ENCODE results near the gene CAMKK2.

CAMKK2 gene

DNA sequence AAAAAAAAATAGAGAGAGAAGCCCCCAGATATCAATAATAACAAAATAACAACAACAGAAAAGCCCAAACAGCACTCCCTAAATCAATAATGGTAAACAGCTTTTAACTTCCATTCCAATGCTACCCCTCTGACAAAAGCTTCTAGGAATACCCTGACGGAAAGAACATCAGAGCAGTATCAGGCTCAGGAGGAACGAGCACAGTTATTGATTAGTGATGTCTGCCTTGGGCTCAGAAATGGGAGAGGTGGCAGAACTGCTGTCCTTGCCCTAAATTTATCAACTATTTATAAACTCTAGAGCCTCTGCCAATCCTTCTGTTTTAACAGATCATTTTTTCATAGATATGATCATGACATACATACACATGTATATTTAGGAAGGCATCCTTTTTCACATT is 44.7 kb downstream of the CAMKK2 start:
- no CpG with 5 or more reads among the region's 2 CpGs for WGBS (ENCODE audit: extremely low coverage, insufficient coverage, low lambda C conversion rate)
- H3K23ac ChIP-seq (ENCODE audit: low read length), result no peak overlapping the region
- no peak for DNase-seq
- no peak overlapping the region for H2BK120ac ChIP-seq (ENCODE audit: low read depth, low read length)
- no peaks in the 10 kb centered on the region for H3K27me3 ChIP-seq (ENCODE audit: insufficient read depth, low read length, poor library complexity)
- H2BK5ac ChIP-seq (ENCODE audit: low read length), result no peak overlapping the region
- H4K5ac ChIP-seq (ENCODE audit: low read length), result no peak overlapping the region
- H3K79me1 ChIP-seq (ENCODE audit: low read length), result peaks cover 2% of the 10 kb centered on the region
- H3K4ac ChIP-seq (ENCODE audit: low read depth, low read length), result no peak overlapping the region
- no peaks in the 10 kb centered on the region for H3K79me2 ChIP-seq (ENCODE audit: control insufficient read depth, insufficient read depth, low read length)
- H3K4me1 ChIP-seq (ENCODE audit: control insufficient read depth, low read depth, low read length), result no peaks in the 10 kb centered on the region
- H3K4me3 ChIP-seq (ENCODE audit: low read length), result no peak overlapping the region
- no peak overlapping the region for H2BK15ac ChIP-seq (replicated peaks; ENCODE audit: low read depth)
- no peak overlapping the region for H4K8ac ChIP-seq (ENCODE audit: low read depth, low read length)
- H3K4me2 ChIP-seq (ENCODE audit: low read length), result no peak overlapping the region
- no peak overlapping the region for H3K27ac ChIP-seq (ENCODE audit: low read depth, low read length)
- no peak overlapping the region for H3K56ac ChIP-seq (ENCODE audit: low read length)
- no peak overlapping the region for H2AK5ac ChIP-seq (ENCODE audit: low read length)
- peaks cover 28% of the 10 kb centered on the region for H3K36me3 ChIP-seq (ENCODE audit: control insufficient read depth, insufficient read depth, low read length)
- no peak overlapping the region for H3K18ac ChIP-seq (ENCODE audit: low read length)
- no peak overlapping the region for H3K9ac ChIP-seq (ENCODE audit: low read length)

DNA sequence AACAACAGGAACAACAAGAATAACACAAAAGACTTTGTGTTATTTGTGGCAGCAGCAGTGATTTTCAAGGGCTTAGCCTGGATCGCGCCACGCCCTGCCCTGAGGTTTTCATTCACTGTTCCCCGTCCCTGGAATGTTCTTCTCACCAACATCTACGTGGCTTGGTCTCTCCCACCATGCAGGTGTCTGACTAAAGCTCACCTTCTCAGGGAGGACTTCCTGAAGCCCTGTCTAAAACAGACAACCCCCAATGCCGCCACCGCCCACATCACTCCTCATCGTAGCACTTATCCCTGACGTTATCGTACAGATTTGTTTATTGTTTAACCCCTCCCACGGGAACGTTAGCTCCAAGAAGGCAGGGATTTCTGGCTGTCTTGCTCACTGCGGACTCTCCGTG is 46.1 kb downstream of the CAMKK2 start:
- Histone ChIP-seq H3K27ac (ENCODE audit: low read depth, low read length) (no peak overlapping the region), H2AK5ac (ENCODE audit: low read length) (no peak overlapping the region), H3K79me2 (ENCODE audit: control insufficient read depth, insufficient read depth, low read length) (no peaks in the 10 kb centered on the region), H3K36me3 (ENCODE audit: control insufficient read depth, insufficient read depth, low read length) (peaks cover 27% of the 10 kb centered on the region), H2BK15ac (replicated peaks; ENCODE audit: low read depth) (no peak overlapping the region), H3K4me1 (ENCODE audit: control insufficient read depth, low read depth, low read length) (no peaks in the 10 kb centered on the region), H3K9ac (ENCODE audit: low read length) (no peak overlapping the region), H3K18ac (ENCODE audit: low read length) (no peak overlapping the region), H3K4me2 (ENCODE audit: low read length) (no peak overlapping the region), H3K4me3 (ENCODE audit: low read length) (no peak overlapping the region), H4K5ac (ENCODE audit: low read length) (no peak overlapping the region), H3K23ac (ENCODE audit: low read length) (no peak overlapping the region), H2BK120ac (ENCODE audit: low read depth, low read length) (no peak overlapping the region), H3K27me3 (ENCODE audit: insufficient read depth, low read length, poor library complexity) (no peaks in the 10 kb centered on the region), H3K4ac (ENCODE audit: low read depth, low read length) (no peak overlapping the region), H2BK5ac (ENCODE audit: low read length) (no peak overlapping the region), H3K79me1 (ENCODE audit: low read length) (peaks cover 2% of the 10 kb centered on the region), H3K56ac (ENCODE audit: low read length) (no peak overlapping the region), H4K8ac (ENCODE audit: low read depth, low read length) (no peak overlapping the region)
- no CpG with 5 or more reads among the region's 14 CpGs for WGBS (ENCODE audit: extremely low coverage, insufficient coverage, low lambda C conversion rate)
- no peak for DNase-seq

DNA sequence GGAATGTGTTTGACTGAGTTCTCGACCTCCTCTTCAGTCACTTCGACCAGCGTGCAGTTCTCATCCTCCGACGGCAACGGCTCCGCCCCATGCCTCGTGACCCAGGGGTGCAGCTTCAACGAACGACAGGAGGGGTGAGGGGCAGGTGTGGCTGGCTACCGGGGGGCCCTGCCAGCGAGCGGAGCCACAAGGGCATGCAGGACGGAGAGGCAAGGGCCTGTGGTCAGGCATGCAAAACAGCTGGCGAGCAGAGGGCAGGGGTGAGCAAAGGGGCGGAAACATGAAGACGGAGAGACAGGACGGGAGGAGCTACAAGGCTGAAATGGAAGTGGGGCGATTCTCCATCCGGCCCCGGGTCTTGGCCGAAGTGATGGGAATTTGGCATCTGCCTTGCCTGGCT is 47.9 kb downstream of the CAMKK2 start:
- H3K27me3 ChIP-seq (ENCODE audit: insufficient read depth, low read length, poor library complexity), result no peaks in the 10 kb centered on the region
- no peak overlapping the region for H3K27ac ChIP-seq (ENCODE audit: low read depth, low read length)
- H2BK15ac ChIP-seq (replicated peaks; ENCODE audit: low read depth), result no peak overlapping the region
- H2BK5ac ChIP-seq (ENCODE audit: low read length), result no peak overlapping the region
- no peak overlapping the region for H3K4ac ChIP-seq (ENCODE audit: low read depth, low read length)
- H3K79me1 ChIP-seq (ENCODE audit: low read length), result peaks cover 2% of the 10 kb centered on the region
- WGBS (ENCODE audit: extremely low coverage, insufficient coverage, low lambda C conversion rate), result no CpG with 5 or more reads among the region's 22 CpGs
- H4K8ac ChIP-seq (ENCODE audit: low read depth, low read length), result no peak overlapping the region
- H3K18ac ChIP-seq (ENCODE audit: low read length), result no peak overlapping the region
- no peaks in the 10 kb centered on the region for H3K4me1 ChIP-seq (ENCODE audit: control insufficient read depth, low read depth, low read length)
- no peak overlapping the region for H3K4me3 ChIP-seq (ENCODE audit: low read length)
- no peak overlapping the region for H3K4me2 ChIP-seq (ENCODE audit: low read length)
- no peak for DNase-seq
- H3K9ac ChIP-seq (ENCODE audit: low read length), result no peak overlapping the region
- H3K79me2 ChIP-seq (ENCODE audit: control insufficient read depth, insufficient read depth, low read length), result no peaks in the 10 kb centered on the region
- no peak overlapping the region for H4K5ac ChIP-seq (ENCODE audit: low read length)
- H2BK120ac ChIP-seq (ENCODE audit: low read depth, low read length), result no peak overlapping the region
- H3K56ac ChIP-seq (ENCODE audit: low read length), result no peak overlapping the region
- peaks cover 26% of the 10 kb centered on the region for H3K36me3 ChIP-seq (ENCODE audit: control insufficient read depth, insufficient read depth, low read length)
- no peak overlapping the region for H2AK5ac ChIP-seq (ENCODE audit: low read length)
- H3K23ac ChIP-seq (ENCODE audit: low read length), result no peak overlapping the region

DNA sequence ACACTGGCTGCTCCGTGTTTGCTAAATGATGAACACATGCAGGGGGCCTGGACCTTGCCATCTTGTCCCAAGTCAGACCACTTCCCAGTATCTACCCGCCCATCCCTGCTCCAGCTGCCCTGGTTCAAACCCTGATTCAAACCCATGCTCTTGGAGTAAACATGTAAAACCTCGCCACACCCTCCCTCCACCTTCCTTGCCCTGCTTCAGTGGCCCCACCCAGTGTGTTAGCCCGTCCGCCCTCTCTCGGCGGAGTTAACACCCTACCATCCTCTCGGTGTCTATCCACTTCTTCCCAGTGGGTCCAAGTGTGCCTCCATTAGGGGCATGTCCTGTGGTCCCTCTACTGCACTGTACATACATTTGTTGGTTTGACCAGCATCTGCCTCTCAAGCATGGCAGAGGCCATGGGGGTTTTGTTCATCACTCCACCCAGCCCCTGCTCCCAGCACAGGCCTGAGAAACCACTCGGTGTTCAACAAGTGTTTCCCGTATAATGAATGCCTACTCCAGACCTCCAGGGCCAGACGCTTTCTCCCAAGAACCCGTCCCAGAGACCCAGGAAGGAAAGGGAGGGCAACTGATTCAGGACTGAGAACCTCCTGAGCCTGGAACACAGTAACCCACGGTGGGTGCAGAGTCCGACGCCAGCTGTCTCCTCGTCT is 49.5 kb downstream of the CAMKK2 start:
- H3K56ac ChIP-seq (ENCODE audit: low read length), result no peak overlapping the region
- no peak overlapping the region for H3K4ac ChIP-seq (ENCODE audit: low read depth, low read length)
- H3K9ac ChIP-seq (ENCODE audit: low read length), result no peak overlapping the region
- DNase-seq, result no peak
- no peak overlapping the region for H3K18ac ChIP-seq (ENCODE audit: low read length)
- H2BK5ac ChIP-seq (ENCODE audit: low read length), result no peak overlapping the region
- H4K5ac ChIP-seq (ENCODE audit: low read length), result no peak overlapping the region
- H4K8ac ChIP-seq (ENCODE audit: low read depth, low read length), result no peak overlapping the region
- no peak overlapping the region for H2BK15ac ChIP-seq (replicated peaks; ENCODE audit: low read depth)
- H3K79me2 ChIP-seq (ENCODE audit: control insufficient read depth, insufficient read depth, low read length), result no peaks in the 10 kb centered on the region
- H3K23ac ChIP-seq (ENCODE audit: low read length), result no peak overlapping the region
- no peaks in the 10 kb centered on the region for H3K27me3 ChIP-seq (ENCODE audit: insufficient read depth, low read length, poor library complexity)
- peaks cover 17% of the 10 kb centered on the region for H3K36me3 ChIP-seq (ENCODE audit: control insufficient read depth, insufficient read depth, low read length)
- no peak overlapping the region for H3K27ac ChIP-seq (ENCODE audit: low read depth, low read length)
- H3K79me1 ChIP-seq (ENCODE audit: low read length), result no peaks in the 10 kb centered on the region
- no CpG with 5 or more reads among the region's 16 CpGs for WGBS (ENCODE audit: extremely low coverage, insufficient coverage, low lambda C conversion rate)
- no peak overlapping the region for H2BK120ac ChIP-seq (ENCODE audit: low read depth, low read length)
- H3K4me3 ChIP-seq (ENCODE audit: low read length), result no peak overlapping the region
- no peak overlapping the region for H3K4me2 ChIP-seq (ENCODE audit: low read length)
- H2AK5ac ChIP-seq (ENCODE audit: low read length), result no peak overlapping the region
- no peaks in the 10 kb centered on the region for H3K4me1 ChIP-seq (ENCODE audit: control insufficient read depth, low read depth, low read length)

DNA sequence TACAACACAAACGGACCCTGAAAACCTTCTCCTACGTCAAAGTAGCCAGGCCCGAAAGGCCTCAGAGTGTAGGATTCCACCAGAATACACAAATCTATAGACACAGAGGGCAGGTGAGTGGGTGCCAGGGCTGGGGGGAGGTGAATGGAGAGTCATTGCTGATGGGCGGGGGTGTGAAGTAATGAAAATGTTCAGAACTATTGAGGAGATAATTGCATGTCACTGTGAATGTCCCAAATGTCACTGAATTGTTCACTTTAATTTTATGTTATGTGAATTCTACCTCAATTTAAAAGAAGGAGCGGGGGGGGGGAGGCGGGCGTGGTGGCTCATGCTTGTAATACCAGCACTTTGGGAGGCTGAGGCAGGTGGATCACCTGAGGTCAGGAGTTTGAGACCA is 50.6 kb downstream of the CAMKK2 start:
- Histone ChIP-seq H3K4me1 (ENCODE audit: control insufficient read depth, low read depth, low read length) (no peaks in the 10 kb centered on the region), H4K8ac (ENCODE audit: low read depth, low read length) (no peak overlapping the region), H2BK15ac (replicated peaks; ENCODE audit: low read depth) (no peak overlapping the region), H3K56ac (ENCODE audit: low read length) (no peak overlapping the region), H2AK5ac (ENCODE audit: low read length) (no peak overlapping the region), H3K9ac (ENCODE audit: low read length) (no peak overlapping the region), H3K4ac (ENCODE audit: low read depth, low read length) (no peak overlapping the region), H3K27ac (ENCODE audit: low read depth, low read length) (no peak overlapping the region), H4K5ac (ENCODE audit: low read length) (no peak overlapping the region), H3K23ac (ENCODE audit: low read length) (no peak overlapping the region), H3K18ac (ENCODE audit: low read length) (no peak overlapping the region), H3K79me2 (ENCODE audit: control insufficient read depth, insufficient read depth, low read length) (no peaks in the 10 kb centered on the region), H2BK5ac (ENCODE audit: low read length) (no peak overlapping the region), H3K4me3 (ENCODE audit: low read length) (no peak overlapping the region), H3K4me2 (ENCODE audit: low read length) (no peak overlapping the region), H3K36me3 (ENCODE audit: control insufficient read depth, insufficient read depth, low read length) (peaks cover 17% of the 10 kb centered on the region), H2BK120ac (ENCODE audit: low read depth, low read length) (no peak overlapping the region), H3K27me3 (ENCODE audit: insufficient read depth, low read length, poor library complexity) (no peaks in the 10 kb centered on the region), H3K79me1 (ENCODE audit: low read length) (no peaks in the 10 kb centered on the region)
- no peak for DNase-seq
- whole genome bisulfite sequencing (ENCODE audit: extremely low coverage, insufficient coverage, low lambda C conversion rate), result no CpG with 5 or more reads among the region's 7 CpGs

DNA sequence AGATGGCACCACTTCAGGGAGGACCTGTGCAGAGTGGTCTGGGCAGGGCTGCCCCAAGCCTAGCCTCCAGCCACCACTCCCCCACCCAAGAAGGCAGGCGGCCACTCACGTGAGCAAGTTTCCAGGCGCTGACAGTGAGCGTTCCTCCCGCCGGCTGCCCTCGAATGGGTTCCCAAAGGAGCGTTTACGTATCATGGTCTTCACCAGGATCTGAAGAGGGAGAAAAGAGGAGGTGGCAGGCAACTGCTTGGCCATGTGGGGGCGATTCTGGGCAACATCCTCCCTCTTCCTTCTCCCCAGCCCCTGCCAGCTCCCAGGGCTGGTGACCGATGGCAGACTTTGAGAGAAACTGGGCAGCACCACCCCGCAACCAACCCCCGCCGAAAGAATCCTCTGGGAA is 51.5 kb downstream of the CAMKK2 start:
- Histone ChIP-seq H2AK5ac (ENCODE audit: low read length) (no peak overlapping the region), H3K23ac (ENCODE audit: low read length) (no peak overlapping the region), H3K4me2 (ENCODE audit: low read length) (no peak overlapping the region), H3K27me3 (ENCODE audit: insufficient read depth, low read length, poor library complexity) (no peaks in the 10 kb centered on the region), H2BK5ac (ENCODE audit: low read length) (no peak overlapping the region), H3K79me2 (ENCODE audit: control insufficient read depth, insufficient read depth, low read length) (no peaks in the 10 kb centered on the region), H3K9ac (ENCODE audit: low read length) (no peak overlapping the region), H3K4me3 (ENCODE audit: low read length) (no peak overlapping the region), H4K5ac (ENCODE audit: low read length) (no peak overlapping the region), H3K27ac (ENCODE audit: low read depth, low read length) (no peak overlapping the region), H3K56ac (ENCODE audit: low read length) (no peak overlapping the region), H3K4ac (ENCODE audit: low read depth, low read length) (no peak overlapping the region), H3K4me1 (ENCODE audit: control insufficient read depth, low read depth, low read length) (no peaks in the 10 kb centered on the region), H3K18ac (ENCODE audit: low read length) (no peak overlapping the region), H2BK120ac (ENCODE audit: low read depth, low read length) (no peak overlapping the region), H2BK15ac (replicated peaks; ENCODE audit: low read depth) (no peak overlapping the region), H3K36me3 (ENCODE audit: control insufficient read depth, insufficient read depth, low read length) (peaks cover 20% of the 10 kb centered on the region), H3K79me1 (ENCODE audit: low read length) (no peaks in the 10 kb centered on the region), H4K8ac (ENCODE audit: low read depth, low read length) (no peak overlapping the region)
- WGBS (ENCODE audit: extremely low coverage, insufficient coverage, low lambda C conversion rate), result no CpG with 5 or more reads among the region's 14 CpGs
- DNase-seq, result no peak
